ENCODE measurements around the gene ADCY2.
A peak's percentile ranks its signal among the peaks of the same experiment; 100 is the strongest.

GRCh38 chr5:7391814-7392692 is 3.9 kb upstream of the ADCY2 start:
- TF ChIP-seq CTCF (IDR thresholded peaks at IDR 0.05) (peak in 2 of 6 experiments; percentile 25 to 47), POLR2A (IDR thresholded peaks at IDR 0.05) (no peak)
